Measurements from ENCODE around the gene QRSL1. TPM values are rescaled to one million over a fixed set of nuclear protein-coding genes. Genes with fewer than 3 reads are reported as not detected.
A peak's percentile ranks its signal among the peaks of the same experiment; 100 is the strongest.

The QRSL1 gene
- total RNA-seq, 1 experiment from 2014 or later, result 13.4 TPM

GRCh38 chr6:106662458-106662857 lies 33.1 kb downstream of the QRSL1 start:
- Histone ChIP-seq H4K20me1 (ENCODE audit: insufficient read depth) (no peaks in the 10 kb centered on the region), H3K4me2 (no peak overlapping the region), H3K79me2 (ENCODE audit: low read depth) (no peaks in the 10 kb centered on the region), H3K9me3 (ENCODE audit: insufficient read depth, low read depth) (peaks cover 20% of the 10 kb centered on the region), H3F3A (ENCODE audit: insufficient read depth, low read depth) (no peaks in the 10 kb centered on the region), H3K27ac (no peak overlapping the region), H3K4me3 (no peak overlapping the region), H3K4me1 (replicated peaks; ENCODE audit: insufficient read depth) (peaks cover 6% of the 10 kb centered on the region; the same call in 1 of the 2 replicates), H3K9me2 (ENCODE audit: insufficient read depth) (no peaks in the 10 kb centered on the region), H3K27me3 (ENCODE audit: insufficient read depth, low read depth) (no peaks in the 10 kb centered on the region), H2AFZ (no peak overlapping the region), H3K36me3 (ENCODE audit: low read depth) (peaks cover 23% of the 10 kb centered on the region)
- CTCF ChIA-PET, result no interaction called here
- intact Hi-C loops (cut with micrococcal nuclease; ENCODE audit: unreplicated experiment), result no loop called here
- POLR2A ChIA-PET (ENCODE audit: unreplicated experiment), result interaction anchor here (0.7 kb wide), 1 partner anchor 136 kb away, joined by 8 read pairs; no protein-coding TSS in a partner anchor
- no TSS peak for BruUV-seq (replicated peaks)
- TF ChIP-seq, protein P1, sequence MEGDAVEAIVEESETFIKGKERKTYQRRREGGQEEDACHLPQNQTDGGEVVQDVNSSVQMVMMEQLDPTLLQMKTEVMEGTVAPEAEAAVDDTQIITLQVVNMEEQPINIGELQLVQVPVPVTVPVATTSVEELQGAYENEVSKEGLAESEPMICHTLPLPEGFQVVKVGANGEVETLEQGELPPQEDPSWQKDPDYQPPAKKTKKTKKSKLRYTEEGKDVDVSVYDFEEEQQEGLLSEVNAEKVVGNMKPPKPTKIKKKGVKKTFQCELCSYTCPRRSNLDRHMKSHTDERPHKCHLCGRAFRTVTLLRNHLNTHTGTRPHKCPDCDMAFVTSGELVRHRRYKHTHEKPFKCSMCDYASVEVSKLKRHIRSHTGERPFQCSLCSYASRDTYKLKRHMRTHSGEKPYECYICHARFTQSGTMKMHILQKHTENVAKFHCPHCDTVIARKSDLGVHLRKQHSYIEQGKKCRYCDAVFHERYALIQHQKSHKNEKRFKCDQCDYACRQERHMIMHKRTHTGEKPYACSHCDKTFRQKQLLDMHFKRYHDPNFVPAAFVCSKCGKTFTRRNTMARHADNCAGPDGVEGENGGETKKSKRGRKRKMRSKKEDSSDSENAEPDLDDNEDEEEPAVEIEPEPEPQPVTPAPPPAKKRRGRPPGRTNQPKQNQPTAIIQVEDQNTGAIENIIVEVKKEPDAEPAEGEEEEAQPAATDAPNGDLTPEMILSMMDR (conservative IDR thresholded peaks at IDR 0.05), result no peak
- no peak for TF ChIP-seq EZH2 (IDR thresholded peaks at IDR 0.05; ENCODE audit: low read depth)
- DNase-seq, result peak in 1 of 2 experiments; percentile 3

DNA sequence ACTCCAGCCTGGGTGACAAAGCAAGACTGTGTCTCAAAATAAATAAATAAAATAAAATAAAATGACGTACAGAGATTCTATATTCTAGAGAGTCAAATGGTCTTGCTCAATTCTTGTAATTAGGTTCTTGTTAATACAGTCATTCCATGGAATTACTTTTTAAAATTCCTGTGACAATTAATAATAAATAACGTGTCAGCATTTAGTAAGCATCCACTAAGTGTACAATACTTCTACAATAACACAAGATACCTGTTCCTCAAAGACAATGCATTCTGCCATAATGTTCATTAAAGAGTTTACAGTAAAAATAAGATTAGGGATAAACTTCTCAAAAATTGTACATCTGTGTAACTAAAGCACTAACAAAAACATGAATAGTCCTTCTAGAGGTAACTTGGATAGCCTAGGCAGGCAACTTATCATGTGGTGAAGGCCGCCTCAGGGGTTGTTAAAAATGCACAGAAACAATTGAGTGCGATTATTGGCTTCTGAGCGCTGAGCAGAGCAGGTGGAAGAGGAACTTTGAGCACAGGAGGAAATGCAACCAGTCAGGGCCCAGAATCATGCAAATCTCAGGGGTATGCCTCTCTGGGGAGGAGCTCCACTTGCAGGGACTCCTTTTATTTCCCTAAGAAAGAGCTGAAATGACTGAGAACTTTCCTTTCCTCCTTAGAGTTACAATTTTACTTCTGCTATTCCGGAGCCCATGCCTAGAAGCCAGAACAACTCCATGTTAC lies 37.1 kb downstream of the QRSL1 start:
- H3K79me2 ChIP-seq (ENCODE audit: low read depth), result no peaks in the 10 kb centered on the region
- CTCF ChIA-PET, result no interaction called here
- H3K4me2 ChIP-seq, result no peak overlapping the region
- TF ChIP-seq EZH2 (IDR thresholded peaks at IDR 0.05; ENCODE audit: low read depth), result no peak
- TF ChIP-seq, protein P1 (conservative IDR thresholded peaks at IDR 0.05), result no peak
- POLR2A ChIA-PET (ENCODE audit: unreplicated experiment), result interaction anchor here (0.7 kb wide), 1 partner anchor 85 kb away, joined by 3 read pairs; no protein-coding TSS in a partner anchor
- peaks cover 7% of the 10 kb centered on the region; the same call in 1 of the 2 replicates for H3K36me3 ChIP-seq (ENCODE audit: low read depth)
- no peak overlapping the region for H2AFZ ChIP-seq
- no peaks in the 10 kb centered on the region for H3K9me2 ChIP-seq (ENCODE audit: insufficient read depth)
- H3K4me1 ChIP-seq (replicated peaks; ENCODE audit: insufficient read depth), result peaks cover 6% of the 10 kb centered on the region; the same call in 1 of the 2 replicates
- no peaks in the 10 kb centered on the region for H4K20me1 ChIP-seq (ENCODE audit: insufficient read depth)
- H3K27me3 ChIP-seq (ENCODE audit: insufficient read depth, low read depth), result no peaks in the 10 kb centered on the region
- H3K9me3 ChIP-seq (ENCODE audit: insufficient read depth, low read depth), result no peaks in the 10 kb centered on the region
- intact Hi-C loops (cut with micrococcal nuclease; ENCODE audit: unreplicated experiment), result no loop called here
- peaks cover 4% of the 10 kb centered on the region; the same call in 1 of the 2 replicates for H3F3A ChIP-seq (ENCODE audit: insufficient read depth, low read depth)
- DNase-seq, result no peak
- no TSS peak for BruUV-seq (replicated peaks)
- H3K4me3 ChIP-seq, result no peak overlapping the region
- no peak overlapping the region for H3K27ac ChIP-seq

GRCh38 chr6:106667022-106667402 lies 37.6 kb downstream of the QRSL1 start:
- intact Hi-C loops (cut with micrococcal nuclease; ENCODE audit: unreplicated experiment), result no loop called here
- POLR2A ChIA-PET (ENCODE audit: unreplicated experiment), result interaction anchor here (0.7 kb wide), 1 partner anchor 85 kb away, joined by 3 read pairs; no protein-coding TSS in a partner anchor
- no TSS peak for BruUV-seq (replicated peaks)

More at GRCh38 chr6:106667022-106667402, 37.6 kb downstream of the QRSL1 start:
- Histone ChIP-seq H4K20me1 (ENCODE audit: insufficient read depth) (no peaks in the 10 kb centered on the region), H3K4me2 (no peak overlapping the region), H3K4me3 (no peak overlapping the region), H3K79me2 (ENCODE audit: low read depth) (no peaks in the 10 kb centered on the region), H2AFZ (no peak overlapping the region), H3F3A (ENCODE audit: insufficient read depth, low read depth) (peaks cover 4% of the 10 kb centered on the region; the same call in 1 of the 2 replicates), H3K36me3 (ENCODE audit: low read depth) (peaks cover 7% of the 10 kb centered on the region; the same call in 1 of the 2 replicates), H3K27me3 (ENCODE audit: insufficient read depth, low read depth) (no peaks in the 10 kb centered on the region), H3K9me2 (ENCODE audit: insufficient read depth) (no peaks in the 10 kb centered on the region), H3K4me1 (replicated peaks; ENCODE audit: insufficient read depth) (peaks cover 3% of the 10 kb centered on the region; the same call in 1 of the 2 replicates), H3K9me3 (ENCODE audit: insufficient read depth, low read depth) (no peaks in the 10 kb centered on the region), H3K27ac (no peak overlapping the region)
- no peak for DNase-seq
- CTCF ChIA-PET, result no interaction called here
- TF ChIP-seq, protein P1 (conservative IDR thresholded peaks at IDR 0.05), result no peak
- no peak for TF ChIP-seq EZH2 (IDR thresholded peaks at IDR 0.05; ENCODE audit: low read depth)

All from PC-9 (cell line).